AG04449 (cell line): Measurements from ENCODE around the gene BAIAP2.

Experiments
- CTCF ChIA-PET: fragments of 350-600 bp; formaldehyde crosslinking; extraction: SDS; loops from one replicate; lab custom pipeline; 2021; ENCODE audit warnings: antibody characterized with exemption; lab: Yijun Ruan, JAX
- POLR2A ChIA-PET: fragments of 400-600, 350-600 bp; formaldehyde crosslinking; extraction: SDS; loops from one replicate; lab custom pipeline; 2020; ENCODE audit warnings: antibody characterized with exemption, inconsistent platforms; lab: Yijun Ruan, JAX
- DNase-seq: peaks from one replicate; pipeline ENCODE4 v3.0.0-alpha.2; 2010; ENCODE audit warnings: low read depth, low spot score
- H3K4me3 ChIP-seq: 2 replicates; pipeline ENCODE4 v1.5.1; 2011; ENCODE audit warnings: low read depth, mild to moderate bottlenecking, control low read depth, low read length
- TF ChIP-seq, protein P1 (sequence below): IDR thresholded peaks from one replicate; pipeline ENCODE4 v1.5.1; 2011; ENCODE audit warnings: mild to moderate bottlenecking, moderate library complexity, low read length, control low read depth, inconsistent platforms; ENCODE audit not compliant: insufficient read depth; ENCODE audit errors: missing control alignments

The BAIAP2 gene

DNA sequence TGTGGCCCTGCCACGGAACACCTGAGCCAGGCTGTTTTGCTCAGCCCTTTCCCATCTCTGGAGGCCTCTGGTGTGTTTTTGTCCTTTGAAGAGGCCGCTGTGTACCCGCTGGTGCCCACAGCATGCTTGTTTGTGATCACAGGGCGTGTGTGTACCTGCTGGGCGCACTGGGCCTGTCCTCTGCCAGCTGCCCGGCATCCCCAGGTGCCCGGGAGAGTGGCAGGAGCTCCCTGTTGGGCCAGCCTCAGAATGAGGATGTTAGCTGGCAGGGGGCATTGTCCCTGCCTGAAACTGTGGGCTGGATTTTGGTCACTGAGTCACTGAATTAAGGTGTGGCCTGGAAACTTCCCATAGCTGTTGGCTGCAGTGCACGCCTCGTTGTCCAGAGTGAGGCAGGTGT is 31.1 kb downstream of the BAIAP2 start:
- ChIA-PET POLR2A (interaction anchor here (2.3 kb wide), 1 partner anchor 29 kb away, joined by 5 read pairs; no protein-coding TSS in a partner anchor), CTCF (interaction anchor here (2.5 kb wide), 1 partner anchor 31 kb away, joined by 16 read pairs; no protein-coding TSS in a partner anchor)
- TF ChIP-seq, protein P1, sequence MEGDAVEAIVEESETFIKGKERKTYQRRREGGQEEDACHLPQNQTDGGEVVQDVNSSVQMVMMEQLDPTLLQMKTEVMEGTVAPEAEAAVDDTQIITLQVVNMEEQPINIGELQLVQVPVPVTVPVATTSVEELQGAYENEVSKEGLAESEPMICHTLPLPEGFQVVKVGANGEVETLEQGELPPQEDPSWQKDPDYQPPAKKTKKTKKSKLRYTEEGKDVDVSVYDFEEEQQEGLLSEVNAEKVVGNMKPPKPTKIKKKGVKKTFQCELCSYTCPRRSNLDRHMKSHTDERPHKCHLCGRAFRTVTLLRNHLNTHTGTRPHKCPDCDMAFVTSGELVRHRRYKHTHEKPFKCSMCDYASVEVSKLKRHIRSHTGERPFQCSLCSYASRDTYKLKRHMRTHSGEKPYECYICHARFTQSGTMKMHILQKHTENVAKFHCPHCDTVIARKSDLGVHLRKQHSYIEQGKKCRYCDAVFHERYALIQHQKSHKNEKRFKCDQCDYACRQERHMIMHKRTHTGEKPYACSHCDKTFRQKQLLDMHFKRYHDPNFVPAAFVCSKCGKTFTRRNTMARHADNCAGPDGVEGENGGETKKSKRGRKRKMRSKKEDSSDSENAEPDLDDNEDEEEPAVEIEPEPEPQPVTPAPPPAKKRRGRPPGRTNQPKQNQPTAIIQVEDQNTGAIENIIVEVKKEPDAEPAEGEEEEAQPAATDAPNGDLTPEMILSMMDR = no peak
- H3K4me3 ChIP-seq = no peak overlapping the region
- DNase-seq = no peak

DNA sequence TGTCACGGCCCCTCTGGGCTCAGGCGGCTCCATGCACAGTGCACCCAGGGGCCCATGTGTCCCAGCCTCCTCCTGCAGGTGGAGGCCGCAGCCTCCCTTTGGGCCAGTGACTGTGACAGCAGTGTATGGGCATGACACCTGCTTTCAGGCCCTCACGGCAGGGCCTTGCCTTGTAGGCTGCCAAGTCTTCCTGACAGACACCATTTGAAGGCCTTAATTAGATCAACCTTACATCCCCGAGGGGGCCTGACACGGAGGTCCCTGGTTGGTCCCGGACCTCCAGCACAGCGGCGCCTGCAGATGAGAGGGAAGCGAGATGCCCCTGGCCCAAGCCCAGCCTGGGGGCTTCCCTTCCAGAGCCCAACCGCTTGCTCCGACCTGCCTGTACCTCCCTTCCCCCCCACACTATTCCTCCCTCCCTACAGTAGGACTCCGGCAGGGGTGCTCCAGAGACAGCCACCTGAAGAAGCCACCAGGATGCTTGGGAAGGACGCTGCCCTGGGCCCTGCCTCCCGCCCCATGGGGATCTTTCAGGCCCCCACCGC is 31.9 kb downstream of the BAIAP2 start:
- POLR2A ChIA-PET = no interaction called here
- no peak overlapping the region for H3K4me3 ChIP-seq
- no peak for DNase-seq
- TF ChIP-seq, protein P1 = no peak
- CTCF ChIA-PET = interaction anchor here (1.4 kb wide), 1 partner anchor 45 kb away, joined by 3 read pairs; no protein-coding TSS in a partner anchor

GRCh38 chr17:81067391-81067811 is 32.5 kb downstream of the BAIAP2 start:
- ChIA-PET CTCF (interaction anchor here (1.4 kb wide), 1 partner anchor 46 kb away, joined by 3 read pairs; no protein-coding TSS in a partner anchor), POLR2A (no interaction called here)
- no peak overlapping the region for H3K4me3 ChIP-seq
- TF ChIP-seq, protein P1 = no peak
- DNase-seq = no peak

GRCh38 chr17:81068411-81069134 is 33.6 kb downstream of the BAIAP2 start:
- DNase-seq = no peak
- H3K4me3 ChIP-seq = no peak overlapping the region
- ChIA-PET POLR2A (no interaction called here), CTCF (interaction anchor here (1.4 kb wide), 1 partner anchor 47 kb away, joined by 3 read pairs; no protein-coding TSS in a partner anchor)
- TF ChIP-seq, protein P1 = no peak

GRCh38 chr17:81069135-81069645 is 34.2 kb downstream of the BAIAP2 start:
- ChIA-PET POLR2A (no interaction called here), CTCF (interaction anchor here (1.1 kb wide), 1 partner anchor 12 kb away, joined by 3 read pairs; no protein-coding TSS in a partner anchor)
- no peak overlapping the region for H3K4me3 ChIP-seq
- TF ChIP-seq, protein P1 = no peak
- no peak for DNase-seq
